ENCODE measurements around the gene TGFB2. TPM values are rescaled to one million over a fixed set of nuclear protein-coding genes. Genes with fewer than 3 reads are reported as not detected.

TGFB2 gene
- total RNA-seq, 2 experiments from 2014 or later = not detected

DNA sequence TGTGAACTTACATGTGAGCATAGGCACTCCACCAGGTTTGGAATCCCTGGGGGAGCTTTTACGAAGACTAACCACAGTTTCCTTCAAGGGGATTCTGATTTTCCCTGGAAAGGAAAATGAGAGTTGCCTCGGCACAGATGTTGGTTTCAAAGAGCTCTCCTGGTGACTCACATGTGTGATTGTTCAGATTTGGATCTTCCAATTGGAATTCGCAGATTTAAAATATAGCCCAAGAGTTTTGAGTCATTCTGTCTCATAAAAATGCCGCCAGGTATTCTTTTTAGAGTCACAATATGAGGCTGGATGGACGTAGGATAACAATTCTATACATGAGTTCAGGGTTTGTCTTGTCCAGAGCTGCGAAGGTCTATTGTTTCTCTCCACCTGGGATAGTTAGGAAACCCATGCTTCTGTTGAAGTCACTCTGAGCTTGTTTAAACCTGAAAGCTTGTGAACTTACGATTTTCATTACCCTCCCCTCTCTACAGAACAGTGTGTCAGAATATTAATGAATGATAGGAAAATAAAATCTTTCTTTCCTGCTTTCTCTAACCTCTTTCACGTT, 64.9 kb downstream of the TGFB2 start:
- CTCF ChIA-PET = no interaction called here
- POLR2A ChIA-PET = no interaction called here

- CTCF ChIA-PET = no interaction called here
- POLR2A ChIA-PET = no interaction called here
These were observed 66.0 kb downstream of the TGFB2 start for GRCh38 chr1:218411101-218411500.

DNA sequence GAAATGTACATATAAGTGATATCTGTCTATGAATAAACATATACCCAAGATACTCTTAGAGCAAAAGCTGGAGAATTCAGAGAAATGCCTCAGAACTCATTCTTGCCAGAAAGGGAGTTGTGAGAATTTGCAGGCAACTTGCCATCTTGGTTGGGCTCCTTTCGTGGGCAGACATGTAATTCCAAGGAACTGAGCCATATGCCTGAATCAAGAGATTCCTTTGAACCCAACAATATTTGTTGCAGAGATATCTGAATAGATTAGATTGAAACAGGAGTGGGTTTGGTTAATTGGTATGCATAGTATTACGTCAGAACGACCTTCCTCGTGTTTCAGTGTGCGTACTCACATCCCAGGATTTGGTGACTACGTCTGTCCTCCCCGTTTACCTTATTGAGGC, 67.0 kb downstream of the TGFB2 start:
- ChIA-PET POLR2A (no interaction called here), CTCF (no interaction called here)

DNA sequence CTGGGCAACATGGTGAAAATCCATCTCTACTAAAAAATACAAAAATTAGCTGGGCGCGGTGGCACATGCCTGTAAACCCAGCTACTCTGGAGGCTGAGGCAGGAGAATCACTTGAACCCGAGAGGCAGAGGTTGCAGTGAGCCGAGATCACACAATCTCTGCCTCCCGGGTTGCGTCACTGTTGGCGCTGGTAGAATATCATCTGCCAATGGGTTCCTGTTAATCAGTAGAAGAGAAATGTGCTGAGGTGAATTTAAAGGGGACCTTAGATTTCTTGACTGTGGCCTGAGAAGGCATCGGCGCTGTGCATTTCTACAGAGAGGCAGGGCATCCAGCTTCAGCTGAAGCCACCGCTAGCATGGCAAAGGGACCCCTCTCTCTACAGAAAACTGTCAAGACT, 68.0 kb downstream of the TGFB2 start:
- ChIA-PET CTCF (no interaction called here), POLR2A (no interaction called here)

DNA sequence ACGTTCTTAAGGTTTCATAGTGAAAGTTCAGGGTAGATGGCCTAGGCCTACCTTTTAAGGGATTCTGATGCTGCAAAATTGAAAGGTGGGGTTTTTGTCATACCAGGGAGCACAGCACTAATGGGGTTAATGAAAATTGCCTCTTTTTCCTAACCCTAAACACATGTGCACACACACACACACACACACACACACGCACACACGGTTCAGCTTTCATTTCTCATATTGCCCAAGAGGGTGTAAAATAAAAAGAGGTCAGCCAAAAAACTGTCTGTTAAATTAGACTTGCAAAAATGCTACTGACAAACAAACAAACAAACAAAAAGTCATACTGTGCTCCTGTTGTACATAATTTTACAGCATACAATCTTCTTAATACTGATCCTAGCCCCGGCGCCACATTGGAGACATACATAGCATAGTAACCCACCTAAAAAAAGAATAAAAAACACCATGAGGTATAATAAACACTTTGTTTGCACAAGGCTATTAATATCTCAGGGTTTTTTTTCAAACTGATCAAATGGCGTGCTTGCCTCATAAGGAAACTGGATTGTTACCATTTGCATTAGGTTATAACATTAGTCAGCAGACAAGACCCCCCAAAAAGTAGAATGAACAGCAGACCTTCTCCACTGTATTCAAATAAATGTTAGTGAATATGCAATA, 69.1 kb downstream of the TGFB2 start:
- ChIA-PET CTCF (no interaction called here), POLR2A (no interaction called here)

DNA sequence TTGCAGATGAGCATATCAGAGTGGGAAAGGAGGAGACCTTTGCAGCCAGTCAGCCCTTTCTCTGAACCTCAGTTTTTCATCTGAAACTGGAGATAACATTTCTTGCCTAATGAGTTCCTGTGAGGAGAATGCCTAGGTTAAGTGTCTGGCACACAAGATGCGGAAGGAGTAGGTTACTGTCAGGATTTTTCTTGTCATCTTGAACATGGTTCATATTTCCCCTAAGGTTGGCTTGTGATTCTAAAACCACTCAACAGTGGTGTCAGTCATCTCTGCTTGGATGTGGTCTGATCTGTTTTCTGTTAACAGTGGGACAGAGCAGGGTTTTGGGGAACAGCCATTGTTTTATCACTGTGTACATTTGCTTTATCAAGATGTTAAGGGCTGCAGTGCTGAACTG, 70.6 kb downstream of the TGFB2 start:
- POLR2A ChIA-PET = no interaction called here
- CTCF ChIA-PET = no interaction called here

DNA sequence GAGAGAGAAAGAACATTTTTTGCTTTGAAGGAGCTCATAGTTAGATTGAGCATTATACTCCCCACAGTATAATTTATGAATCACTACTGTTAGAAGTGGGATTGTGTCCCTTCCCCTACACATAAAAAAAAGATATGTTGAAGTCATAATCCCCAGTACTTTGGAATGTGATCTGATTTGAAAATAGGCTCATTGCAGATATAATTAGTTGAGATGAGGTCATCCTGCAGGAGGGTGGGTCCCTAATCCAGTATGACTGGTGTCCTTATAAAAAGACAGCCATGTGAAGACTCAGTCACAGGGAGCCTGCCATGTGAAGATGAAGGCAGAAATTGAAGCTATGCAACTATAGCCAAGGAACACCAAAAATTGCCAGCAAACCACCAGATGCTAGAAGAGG, 76.4 kb downstream of the TGFB2 start:
- CTCF ChIA-PET = no interaction called here
- POLR2A ChIA-PET = no interaction called here

DNA sequence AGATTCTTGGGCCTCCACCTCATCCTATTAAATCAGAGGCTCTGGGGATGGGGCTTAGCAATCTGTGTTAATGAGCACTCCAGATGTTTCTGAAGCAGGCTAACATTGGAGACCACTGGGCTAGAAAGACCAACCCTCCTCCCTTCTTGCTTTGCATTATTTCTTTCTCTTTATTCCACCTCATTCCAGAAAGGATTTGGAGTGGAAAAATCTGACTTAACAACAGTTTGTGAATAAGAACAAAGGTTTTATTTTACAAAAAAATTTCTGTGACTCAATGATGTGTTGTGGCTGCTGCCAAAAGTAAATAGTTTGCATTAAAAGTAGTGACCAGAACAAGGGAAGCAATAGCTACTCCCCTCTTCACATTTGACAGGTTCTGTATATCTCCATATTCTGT, 79.4 kb downstream of the TGFB2 start:
- POLR2A ChIA-PET = no interaction called here

GRCh38 chr1:218425647-218426342, 80.7 kb downstream of the TGFB2 start:
- ChIA-PET POLR2A (no interaction called here), CTCF (no interaction called here)

More for the DNA sequence above, 79.4 kb downstream of the TGFB2 start:
- CTCF ChIA-PET = interaction anchor here (0.5 kb wide), 1 partner anchor 194 kb away, joined by 5 read pairs; no protein-coding TSS in a partner anchor

- ChIA-PET POLR2A (no interaction called here), CTCF (no interaction called here)
These were observed 81.2 kb downstream of the TGFB2 start for GRCh38 chr1:218426343-218426657.

GRCh38 chr1:218429301-218429700, 84.2 kb downstream of the TGFB2 start:
- ChIA-PET CTCF (no interaction called here), POLR2A (no interaction called here)

DNA sequence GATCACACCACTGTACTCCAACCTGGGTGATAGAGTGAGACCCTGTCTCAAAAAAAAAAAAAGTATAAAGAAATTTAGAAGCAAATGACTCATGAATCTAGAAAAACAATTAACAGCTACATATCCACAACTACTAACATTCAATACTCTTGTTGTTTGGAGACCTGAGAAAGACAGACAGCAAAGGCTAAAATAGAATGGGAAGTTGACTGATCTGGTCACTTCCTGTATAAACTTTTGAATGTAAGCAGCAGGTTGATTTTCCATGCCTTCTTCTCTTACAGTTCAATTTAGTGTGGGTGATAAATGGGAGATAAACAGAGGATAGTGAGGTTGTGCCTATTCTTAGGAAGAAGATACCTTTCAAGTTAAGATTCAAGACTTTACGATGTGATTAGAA, 85.2 kb downstream of the TGFB2 start:
- ChIA-PET POLR2A (no interaction called here), CTCF (no interaction called here)

- POLR2A ChIA-PET = no interaction called here
- CTCF ChIA-PET = no interaction called here
These were observed 85.7 kb downstream of the TGFB2 start for GRCh38 chr1:218430822-218431221.

DNA sequence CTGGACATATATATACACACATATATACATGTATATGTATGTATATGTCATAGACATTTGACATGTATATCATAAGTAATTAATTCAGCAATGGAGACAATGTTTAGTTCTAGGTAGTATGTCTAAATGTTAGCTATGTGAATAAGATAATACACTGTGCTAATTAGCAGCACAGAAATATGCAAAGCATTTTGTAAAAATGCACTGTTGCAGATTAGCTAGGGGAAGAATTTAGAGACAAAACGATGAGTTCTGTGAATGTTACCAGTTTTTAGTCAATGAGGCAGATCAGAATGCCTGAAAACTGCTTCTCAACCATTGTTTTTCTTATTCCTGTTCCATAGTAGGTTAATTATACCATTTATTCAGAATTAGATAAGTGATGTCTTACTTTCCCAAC, 86.3 kb downstream of the TGFB2 start:
- POLR2A ChIA-PET = no interaction called here
- CTCF ChIA-PET = no interaction called here

DNA sequence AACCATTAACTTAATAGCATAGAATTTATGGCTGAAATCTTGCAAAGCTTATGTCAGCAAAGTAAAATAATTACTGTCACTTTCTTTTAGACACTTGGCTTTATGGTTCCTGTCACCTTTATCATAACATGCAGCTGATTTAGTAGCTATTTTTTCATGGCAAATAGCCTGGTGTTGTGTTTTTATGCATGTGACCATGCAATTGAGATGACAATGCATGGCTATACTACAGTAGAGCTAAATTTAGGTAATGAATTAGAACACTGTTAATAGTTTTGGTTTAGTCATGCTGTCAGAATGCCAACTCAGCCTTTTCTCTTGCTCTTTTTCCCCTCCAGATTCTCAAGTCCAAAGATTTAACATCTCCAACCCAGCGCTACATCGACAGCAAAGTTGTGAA, 88.6 kb downstream of the TGFB2 start:
- POLR2A ChIA-PET = no interaction called here
- CTCF ChIA-PET = no interaction called here

DNA sequence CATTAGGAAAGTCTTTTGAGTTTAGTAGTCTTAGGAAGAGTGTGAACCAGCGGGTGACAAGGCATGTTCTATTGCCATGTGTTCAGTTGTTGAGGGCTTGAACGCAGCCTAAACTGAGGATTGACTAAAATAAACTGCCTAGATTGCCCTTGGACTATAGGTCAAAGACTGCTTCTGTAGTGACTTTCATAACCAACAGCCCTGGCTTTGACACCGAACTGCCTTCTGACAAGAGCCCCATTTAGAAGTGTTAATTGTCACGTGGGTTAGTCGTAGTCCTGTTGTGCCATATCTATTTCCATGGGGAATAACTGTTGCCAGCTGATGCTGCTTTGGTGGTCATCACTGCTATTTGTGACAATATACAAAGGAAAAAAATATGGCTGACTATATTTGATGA, 90.4 kb downstream of the TGFB2 start:
- POLR2A ChIA-PET = no interaction called here
- CTCF ChIA-PET = no interaction called here

DNA sequence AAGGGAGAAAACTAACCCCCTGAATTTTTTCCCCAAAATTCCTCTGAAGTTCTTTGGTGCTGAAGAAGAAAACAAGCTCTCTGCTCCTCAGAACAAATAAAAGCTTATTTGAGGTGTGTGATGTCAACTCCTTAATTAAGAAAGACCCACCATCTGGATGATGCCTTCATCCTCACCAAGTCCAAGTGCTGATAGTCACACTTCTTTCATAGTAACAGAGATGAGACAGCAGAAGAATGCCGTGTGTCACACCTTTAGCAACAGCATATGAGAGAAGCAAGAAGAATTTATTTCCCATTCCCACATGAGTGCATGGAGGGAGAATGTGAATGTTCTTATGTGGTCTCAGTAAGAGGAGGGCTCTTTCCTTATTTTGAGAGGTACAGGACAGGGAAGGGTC, 91.2 kb downstream of the TGFB2 start:
- CTCF ChIA-PET = no interaction called here
- POLR2A ChIA-PET = no interaction called here

DNA sequence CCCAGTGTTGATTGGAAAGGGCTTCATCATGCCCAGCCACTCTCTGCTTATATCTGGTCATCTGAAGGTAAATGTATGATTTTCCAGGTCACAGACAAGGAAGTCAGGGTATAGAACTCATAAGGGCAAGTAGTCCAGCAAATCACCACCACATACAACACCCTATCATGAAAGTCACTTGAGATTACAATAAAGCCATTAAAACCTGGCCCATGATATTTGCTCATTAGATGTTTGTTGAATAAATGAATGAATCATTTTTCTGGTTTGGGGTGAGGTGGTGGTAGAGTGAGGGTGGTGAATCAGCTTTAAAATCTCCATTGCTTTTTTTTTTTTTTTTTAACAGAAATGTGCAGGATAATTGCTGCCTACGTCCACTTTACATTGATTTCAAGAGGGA, 91.9 kb downstream of the TGFB2 start:
- ChIA-PET POLR2A (no interaction called here), CTCF (no interaction called here)

GRCh38 chr1:218439541-218440295, 94.6 kb downstream of the TGFB2 start:
- ChIA-PET POLR2A (no interaction called here), CTCF (no interaction called here)

GRCh38 chr1:218443255-218443654, 98.1 kb downstream of the TGFB2 start:
- POLR2A ChIA-PET = no interaction called here

GRCh38 chr1:218444173-218444572, 99.0 kb downstream of the TGFB2 start:
- ChIA-PET CTCF (interaction anchor here (0.7 kb wide), 1 partner anchor 8 kb away, joined by 3 read pairs; no protein-coding TSS in a partner anchor), POLR2A (no interaction called here)

More at GRCh38 chr1:218443255-218443654, 98.1 kb downstream of the TGFB2 start:
- CTCF ChIA-PET = interaction anchor here (0.7 kb wide), 1 partner anchor 9 kb away, joined by 3 read pairs; no protein-coding TSS in a partner anchor
